ENCODE results near the gene GTF3C2. TPM values are rescaled to one million over a fixed set of nuclear protein-coding genes. Genes with fewer than 3 reads are reported as not detected.
A peak's percentile ranks its signal among the peaks of the same experiment; 100 is the strongest.

Gene GTF3C2
- total and polyA plus RNA-seq, 9 of the 15 experiments (the other 6 are each of a cell fraction or from before 2014, with no cell fraction given): 35.5 to 96.8 (median 53.0) TPM

DNA sequence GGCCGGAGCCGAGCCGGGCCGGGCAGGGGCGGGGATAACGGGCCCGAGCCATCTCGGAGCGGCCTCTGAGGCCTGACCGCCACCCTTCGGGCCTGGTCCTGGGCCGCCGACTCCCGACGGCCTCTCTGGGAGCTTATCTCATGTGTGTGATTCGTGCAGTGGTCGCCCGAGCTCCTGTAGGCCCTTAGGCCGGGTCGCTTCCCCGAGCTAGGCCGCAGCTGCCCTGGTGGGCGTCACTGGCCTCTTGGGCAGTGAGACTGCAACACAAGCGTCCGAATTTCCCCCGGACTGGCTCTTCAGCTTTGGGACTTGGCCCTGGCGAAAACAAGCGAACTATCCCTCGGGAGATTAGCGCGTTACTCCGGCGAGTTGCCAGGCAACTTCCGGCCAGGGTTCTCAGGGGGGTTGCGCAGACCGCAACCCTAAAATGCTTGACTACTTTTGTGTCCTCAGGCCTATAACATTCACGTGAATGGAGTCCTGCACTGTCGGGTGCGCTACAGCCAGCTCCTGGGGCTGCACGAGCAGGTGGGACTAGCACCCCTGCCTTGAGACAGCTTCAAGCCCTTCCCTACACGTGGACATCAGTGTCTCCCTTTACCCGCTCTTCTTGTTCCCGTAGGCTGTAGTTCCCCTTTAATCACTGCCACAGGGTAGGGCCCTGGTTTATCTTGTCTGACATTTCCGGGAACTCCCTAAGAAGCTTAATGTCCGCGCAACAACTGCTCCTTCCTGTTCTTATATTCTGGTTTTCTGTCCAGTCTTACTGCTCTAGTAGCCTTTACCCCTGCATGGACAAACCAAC, 14.5 kb upstream of the GTF3C2 start (continued):
- TF ChIP-seq HCFC1 (IDR thresholded peaks at IDR 0.05; ENCODE audit: low read depth, low read length) (no peak), TCF7L2 (IDR thresholded peaks at IDR 0.05; ENCODE audit: low read depth, low read length) (no peak), SRSF1 (IDR thresholded peaks at IDR 0.05; ENCODE audit: low read depth, low read length) (no peak), BDP1 (IDR thresholded peaks at IDR 0.05; ENCODE audit: insufficient read depth, insufficient read length) (no peak), POLR2H (tag; IDR thresholded peaks at IDR 0.05; ENCODE audit: low read depth) (peak; percentile 10; the same call in 1 of the 2 replicates), NFYB (IDR thresholded peaks at IDR 0.05; ENCODE audit: extremely low read depth, insufficient read length) (no peak), ZZZ3 (IDR thresholded peaks at IDR 0.05) (no peak), SMAD3 (CRISPR knock-in tag; conservative IDR thresholded peaks at IDR 0.05) (no peak), ETV1 (tag; conservative IDR thresholded peaks at IDR 0.05; ENCODE audit: low read depth) (peak; percentile 87), PTBP1 (IDR thresholded peaks at IDR 0.05; ENCODE audit: low read depth, low read length) (no peak), ZNF165 (CRISPR knock-in tag; IDR thresholded peaks at IDR 0.05; ENCODE audit: borderline replicate concordance) (no peak), TAF15 (IDR thresholded peaks at IDR 0.05; ENCODE audit: low read depth, low read length) (no peak), PRPF4 (IDR thresholded peaks at IDR 0.05; ENCODE audit: insufficient read depth, low read depth, low read length, poor library complexity, severe bottlenecking) (no peak), FUS (optimal IDR thresholded peaks at IDR 0.05; ENCODE audit: low read depth, low read length) (no peak), ELF4 (CRISPR knock-in tag; IDR thresholded peaks at IDR 0.05) (no peak), STAT5A (IDR thresholded peaks at IDR 0.05; ENCODE audit: borderline replicate concordance, low read length) (no peak; the same call in 1 of the 2 replicates), NFATC3 (IDR thresholded peaks at IDR 0.05) (no peak), CBFA2T3 (IDR thresholded peaks at IDR 0.05) (no peak), MECOM (CRISPR knock-in tag; IDR thresholded peaks at IDR 0.05) (peak; percentile 88), ERF (CRISPR knock-in tag; IDR thresholded peaks at IDR 0.05) (no peak), ILK (tag; IDR thresholded peaks at IDR 0.05; ENCODE audit: borderline replicate concordance, low read depth) (no peak), ZNF589 (CRISPR knock-in tag; IDR thresholded peaks at IDR 0.05; ENCODE audit: low read depth) (no peak), ZNF324 (CRISPR knock-in tag; IDR thresholded peaks at IDR 0.05) (no peak)
- TF ChIP-seq, protein P1, sequence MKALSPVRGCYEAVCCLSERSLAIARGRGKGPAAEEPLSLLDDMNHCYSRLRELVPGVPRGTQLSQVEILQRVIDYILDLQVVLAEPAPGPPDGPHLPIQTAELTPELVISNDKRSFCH (CRISPR knock-in tag; IDR thresholded peaks at IDR 0.05): no peak
- TF ChIP-seq, protein P1 (tag; IDR thresholded peaks at IDR 0.05): peak; percentile 74; the same call in 1 of the 2 replicates
- TF ChIP-seq, protein P2, sequence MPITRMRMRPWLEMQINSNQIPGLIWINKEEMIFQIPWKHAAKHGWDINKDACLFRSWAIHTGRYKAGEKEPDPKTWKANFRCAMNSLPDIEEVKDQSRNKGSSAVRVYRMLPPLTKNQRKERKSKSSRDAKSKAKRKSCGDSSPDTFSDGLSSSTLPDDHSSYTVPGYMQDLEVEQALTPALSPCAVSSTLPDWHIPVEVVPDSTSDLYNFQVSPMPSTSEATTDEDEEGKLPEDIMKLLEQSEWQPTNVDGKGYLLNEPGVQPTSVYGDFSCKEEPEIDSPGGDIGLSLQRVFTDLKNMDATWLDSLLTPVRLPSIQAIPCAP (CRISPR knock-in tag; IDR thresholded peaks at IDR 0.05; ENCODE audit: borderline replicate concordance): no peak
